ENCODE results near the gene HIBADH. TPM values are rescaled to one million over a fixed set of nuclear protein-coding genes. Genes with fewer than 3 reads are reported as not detected.

HIBADH gene
- total RNA-seq, 1 experiment from 2014 or later: 23.2 TPM

DNA sequence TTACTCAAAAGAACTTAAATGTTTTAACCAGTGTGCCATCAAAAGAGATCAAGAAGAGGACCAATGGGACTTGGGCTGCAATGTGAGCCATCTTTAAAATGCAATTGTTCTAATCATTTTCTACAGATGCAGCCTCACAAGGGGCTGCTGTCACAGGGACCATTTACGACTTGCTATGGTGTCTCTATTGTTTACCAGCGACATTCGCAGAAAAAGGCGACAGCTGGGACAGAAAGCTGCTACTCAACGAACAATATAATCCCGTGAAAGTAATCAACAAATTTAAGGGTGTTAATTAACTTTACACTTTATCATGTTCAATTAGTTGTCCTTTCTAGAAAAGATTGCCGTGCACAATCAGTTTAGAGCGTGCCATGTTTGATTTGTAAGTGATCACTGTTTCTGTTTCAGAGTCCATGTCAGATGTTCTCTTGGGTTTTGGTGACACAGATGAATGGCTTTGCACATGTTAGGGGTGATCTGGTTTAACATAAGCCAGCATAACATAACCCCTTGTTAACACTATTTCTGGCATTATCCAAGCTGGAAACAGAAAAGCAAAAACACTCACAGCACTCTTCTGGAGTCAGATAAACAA is 110.8 kb downstream of the HIBADH start:
- H2BK5ac ChIP-seq (ENCODE audit: insufficient read length, low read length): no peak overlapping the region
- H3K4me3 Mint-ChIP-seq: no peak overlapping the region
- no peaks in the 10 kb centered on the region for H3K79me1 ChIP-seq (ENCODE audit: insufficient read depth, low read depth, low read length, poor library complexity, severe bottlenecking)
- H3K9me3 Mint-ChIP-seq: no peaks in the 10 kb centered on the region
- no peak overlapping the region for H3K4me2 ChIP-seq (ENCODE audit: insufficient read depth, insufficient read length, low read length)
- H3K4ac ChIP-seq (ENCODE audit: low read depth, low read length): no peak overlapping the region
- H2AK5ac ChIP-seq (ENCODE audit: insufficient read length, low read length): no peak overlapping the region
- H3K9me3 ChIP-seq (ENCODE audit: control insufficient read depth, low read depth, low read length): no peaks in the 10 kb centered on the region
- H3K4me1 ChIP-seq (ENCODE audit: insufficient read depth, low read length): peaks cover 5% of the 10 kb centered on the region; the same call in 1 of the 2 replicates
- no peak overlapping the region for H3K18ac ChIP-seq (ENCODE audit: insufficient read length, low read depth, low read length)
- H3K23me2 ChIP-seq (ENCODE audit: insufficient read length, low read depth, low read length, poor library complexity, severe bottlenecking): no peaks in the 10 kb centered on the region
- H2AFZ ChIP-seq (ENCODE audit: low read length): no peak overlapping the region
- TF ChIP-seq, protein P1, sequence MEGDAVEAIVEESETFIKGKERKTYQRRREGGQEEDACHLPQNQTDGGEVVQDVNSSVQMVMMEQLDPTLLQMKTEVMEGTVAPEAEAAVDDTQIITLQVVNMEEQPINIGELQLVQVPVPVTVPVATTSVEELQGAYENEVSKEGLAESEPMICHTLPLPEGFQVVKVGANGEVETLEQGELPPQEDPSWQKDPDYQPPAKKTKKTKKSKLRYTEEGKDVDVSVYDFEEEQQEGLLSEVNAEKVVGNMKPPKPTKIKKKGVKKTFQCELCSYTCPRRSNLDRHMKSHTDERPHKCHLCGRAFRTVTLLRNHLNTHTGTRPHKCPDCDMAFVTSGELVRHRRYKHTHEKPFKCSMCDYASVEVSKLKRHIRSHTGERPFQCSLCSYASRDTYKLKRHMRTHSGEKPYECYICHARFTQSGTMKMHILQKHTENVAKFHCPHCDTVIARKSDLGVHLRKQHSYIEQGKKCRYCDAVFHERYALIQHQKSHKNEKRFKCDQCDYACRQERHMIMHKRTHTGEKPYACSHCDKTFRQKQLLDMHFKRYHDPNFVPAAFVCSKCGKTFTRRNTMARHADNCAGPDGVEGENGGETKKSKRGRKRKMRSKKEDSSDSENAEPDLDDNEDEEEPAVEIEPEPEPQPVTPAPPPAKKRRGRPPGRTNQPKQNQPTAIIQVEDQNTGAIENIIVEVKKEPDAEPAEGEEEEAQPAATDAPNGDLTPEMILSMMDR (conservative IDR thresholded peaks at IDR 0.05): no peak
- no peaks in the 10 kb centered on the region for H3K36me3 Mint-ChIP-seq (ENCODE audit: insufficient read depth in 1 of 3, low read depth in 3 of 3)
- no peak overlapping the region for H2BK15ac ChIP-seq (ENCODE audit: low read depth, low read length)
- no peak overlapping the region for H3K9ac ChIP-seq (ENCODE audit: extremely low read depth, insufficient read length, low read length)
- H2BK120ac ChIP-seq (ENCODE audit: low read depth, low read length, poor library complexity, severe bottlenecking): no peak overlapping the region
- H3K27ac ChIP-seq (ENCODE audit: insufficient read length, low read depth, low read length): no peak overlapping the region
- WGBS (ENCODE audit: extremely low coverage, insufficient read length, low lambda C conversion rate): no CpG with 5 or more reads among the region's 8 CpGs
- H4K8ac ChIP-seq (replicated peaks; ENCODE audit: insufficient read length, low read depth, low read length): no peak overlapping the region
- H4K91ac ChIP-seq (ENCODE audit: insufficient read length, low read depth, low read length): no peak overlapping the region
- no peak overlapping the region for H4K5ac ChIP-seq (ENCODE audit: insufficient read length, low read depth, low read length)
- no peak overlapping the region for H3K56ac ChIP-seq (ENCODE audit: insufficient read length, low read depth, low read length)
- no peaks in the 10 kb centered on the region for H4K20me1 ChIP-seq (ENCODE audit: control insufficient read depth, insufficient read depth, insufficient read length)
- no peak overlapping the region for H3K23ac ChIP-seq (ENCODE audit: insufficient read length, low read depth, low read length)
- peaks cover 40 to 56% of the 10 kb centered on the region in 2 experiments for H3K4me1 Mint-ChIP-seq
- H2BK20ac ChIP-seq (ENCODE audit: low read depth, low read length, poor library complexity, severe bottlenecking): no peak overlapping the region
- no peak overlapping the region for H2BK12ac ChIP-seq (ENCODE audit: insufficient read length, low read depth, low read length)
- no peak overlapping the region for H3K14ac ChIP-seq (ENCODE audit: insufficient read depth, low read length)
- no peaks in the 10 kb centered on the region for H3K27me3 ChIP-seq (ENCODE audit: insufficient read depth, low read length)
- H3T11ph ChIP-seq (ENCODE audit: low read length): no peak overlapping the region
- H3K79me2 ChIP-seq (ENCODE audit: insufficient read depth, low read length): no peaks in the 10 kb centered on the region
- H3K27ac Mint-ChIP-seq: no peak overlapping the region
- H3K27me3 Mint-ChIP-seq (ENCODE audit: low read depth): no peaks in the 10 kb centered on the region
- DNase-seq: no peak

All from H9 (cell line).